Liver (tissue), 3 donors: Measurements from ENCODE around the gene UBA52.

ENCODE experiments used
- CTCF ChIP-seq: fragments of 150-350 bp; IDR thresholded peaks from 2 replicates; pipeline ENCODE4 v1.5.1; 2017; ENCODE audit warnings: improper control_type of control experiment, low read depth, low read length; ENCODE audit not compliant: missing input control
- HNF4A ChIP-seq, 2 donors: conservative IDR thresholded peaks; 2 replicates each; pipeline ENCODE4 v1.6.1; 2016; ENCODE audit warnings: antibody characterized with exemption in 2 of 2, mild to moderate bottlenecking in 2 of 2
- RAD21 ChIP-seq, 2 donors: IDR thresholded peaks; 2 replicates each; pipeline ENCODE4 v1.6.1; 2016; ENCODE audit warnings: antibody characterized with exemption in 2 of 2, mild to moderate bottlenecking in 2 of 2
- SP1 ChIP-seq: IDR thresholded peaks from 2 replicates; pipeline ENCODE4 v1.6.1; 2018; ENCODE audit warnings: antibody characterized with exemption, mild to moderate bottlenecking
- TAF1 ChIP-seq: conservative IDR thresholded peaks from 2 replicates; pipeline ENCODE4 v1.6.1; 2016; ENCODE audit warnings: antibody characterized with exemption, mild to moderate bottlenecking
- YY1 ChIP-seq: IDR thresholded peaks from 2 replicates; pipeline ENCODE4 v1.6.1; 2016; ENCODE audit warnings: antibody characterized with exemption, mild to moderate bottlenecking
- ZBTB33 ChIP-seq: IDR thresholded peaks from 2 replicates; pipeline ENCODE4 v1.6.1; 2016; ENCODE audit warnings: antibody characterized with exemption
- TF ChIP-seq, protein P1 (sequence below): IDR thresholded peaks from 2 replicates; pipeline ENCODE4 v1.6.1; 2016; ENCODE audit warnings: antibody characterized with exemption, mild to moderate bottlenecking
- TF ChIP-seq, protein P2 (sequence below): IDR thresholded peaks from 2 replicates; pipeline ENCODE4 v1.6.1; 2016; ENCODE audit warnings: antibody characterized with exemption
- TF ChIP-seq, protein P3 (sequence below): IDR thresholded peaks from 2 replicates; pipeline ENCODE4 v1.6.1; 2016; ENCODE audit warnings: antibody characterized with exemption
- donor health status: healthy.
- donor health status: healthy.

DNA sequence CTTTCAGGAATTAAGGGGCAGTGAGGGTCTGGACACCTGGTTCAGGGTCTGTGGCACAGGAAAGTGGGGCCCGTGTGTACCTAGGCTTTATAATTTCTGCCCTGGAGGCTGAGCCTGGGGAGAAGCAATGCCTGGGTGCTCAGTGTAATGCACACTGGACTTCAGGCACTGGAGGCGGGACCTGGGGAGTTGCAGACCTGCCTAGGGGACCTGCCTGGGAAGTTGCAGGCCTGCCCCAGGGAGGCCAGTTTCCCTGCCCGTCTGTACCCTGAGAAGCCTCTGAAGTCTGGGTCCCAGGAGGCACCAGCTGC is 38.5 kb downstream of the UBA52 start:
- TF ChIP-seq, protein P1, sequence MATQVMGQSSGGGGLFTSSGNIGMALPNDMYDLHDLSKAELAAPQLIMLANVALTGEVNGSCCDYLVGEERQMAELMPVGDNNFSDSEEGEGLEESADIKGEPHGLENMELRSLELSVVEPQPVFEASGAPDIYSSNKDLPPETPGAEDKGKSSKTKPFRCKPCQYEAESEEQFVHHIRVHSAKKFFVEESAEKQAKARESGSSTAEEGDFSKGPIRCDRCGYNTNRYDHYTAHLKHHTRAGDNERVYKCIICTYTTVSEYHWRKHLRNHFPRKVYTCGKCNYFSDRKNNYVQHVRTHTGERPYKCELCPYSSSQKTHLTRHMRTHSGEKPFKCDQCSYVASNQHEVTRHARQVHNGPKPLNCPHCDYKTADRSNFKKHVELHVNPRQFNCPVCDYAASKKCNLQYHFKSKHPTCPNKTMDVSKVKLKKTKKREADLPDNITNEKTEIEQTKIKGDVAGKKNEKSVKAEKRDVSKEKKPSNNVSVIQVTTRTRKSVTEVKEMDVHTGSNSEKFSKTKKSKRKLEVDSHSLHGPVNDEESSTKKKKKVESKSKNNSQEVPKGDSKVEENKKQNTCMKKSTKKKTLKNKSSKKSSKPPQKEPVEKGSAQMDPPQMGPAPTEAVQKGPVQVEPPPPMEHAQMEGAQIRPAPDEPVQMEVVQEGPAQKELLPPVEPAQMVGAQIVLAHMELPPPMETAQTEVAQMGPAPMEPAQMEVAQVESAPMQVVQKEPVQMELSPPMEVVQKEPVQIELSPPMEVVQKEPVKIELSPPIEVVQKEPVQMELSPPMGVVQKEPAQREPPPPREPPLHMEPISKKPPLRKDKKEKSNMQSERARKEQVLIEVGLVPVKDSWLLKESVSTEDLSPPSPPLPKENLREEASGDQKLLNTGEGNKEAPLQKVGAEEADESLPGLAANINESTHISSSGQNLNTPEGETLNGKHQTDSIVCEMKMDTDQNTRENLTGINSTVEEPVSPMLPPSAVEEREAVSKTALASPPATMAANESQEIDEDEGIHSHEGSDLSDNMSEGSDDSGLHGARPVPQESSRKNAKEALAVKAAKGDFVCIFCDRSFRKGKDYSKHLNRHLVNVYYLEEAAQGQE, result no peak
- no peak for TF ChIP-seq HNF4A (conservative IDR thresholded peaks at IDR 0.05)
- TF ChIP-seq RAD21 (IDR thresholded peaks at IDR 0.05), result no peak
- no peak for TF ChIP-seq ZBTB33
- TF ChIP-seq CTCF, result no peak
- TF ChIP-seq, protein P2, sequence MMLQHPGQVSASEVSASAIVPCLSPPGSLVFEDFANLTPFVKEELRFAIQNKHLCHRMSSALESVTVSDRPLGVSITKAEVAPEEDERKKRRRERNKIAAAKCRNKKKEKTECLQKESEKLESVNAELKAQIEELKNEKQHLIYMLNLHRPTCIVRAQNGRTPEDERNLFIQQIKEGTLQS, result no peak
- TF ChIP-seq, protein P3, sequence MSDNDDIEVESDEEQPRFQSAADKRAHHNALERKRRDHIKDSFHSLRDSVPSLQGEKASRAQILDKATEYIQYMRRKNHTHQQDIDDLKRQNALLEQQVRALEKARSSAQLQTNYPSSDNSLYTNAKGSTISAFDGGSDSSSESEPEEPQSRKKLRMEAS, result no peak
- TF ChIP-seq YY1, result no peak
- TF ChIP-seq TAF1, result no peak
- no peak for TF ChIP-seq SP1
